Measurements from ENCODE around the gene UMODL1. TPM values are rescaled to one million over a fixed set of nuclear protein-coding genes. Genes with fewer than 3 reads are reported as not detected.

Gene UMODL1
- total and polyA plus RNA-seq, 10 of the 15 experiments (the other 5 are each of a cell fraction or from before 2014, with no cell fraction given) = 0.01 to 0.11 (median 0.03) TPM; not detected in 5

DNA sequence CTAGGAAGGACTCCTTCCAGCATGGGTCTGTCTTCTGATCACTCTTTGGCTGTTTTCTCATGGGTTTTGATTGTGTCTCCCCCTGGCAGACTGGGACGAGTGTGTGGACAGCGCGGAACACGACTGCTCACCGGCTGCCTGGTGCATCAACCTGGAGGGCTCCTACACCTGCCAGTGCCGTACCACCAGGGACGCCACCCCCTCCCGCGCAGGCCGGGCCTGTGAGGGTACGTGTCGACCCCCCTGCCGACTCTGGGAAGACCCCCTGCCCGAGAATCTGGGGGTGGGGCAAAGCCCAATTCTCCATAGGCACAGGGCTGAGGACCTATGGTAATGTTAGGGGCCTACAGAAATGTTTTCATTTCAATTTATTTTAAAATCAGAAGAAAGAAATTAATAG lies 38.4 kb downstream of the UMODL1 start:
- CTCF ChIA-PET = interaction anchor here (0.6 to 2.9 kb wide), 4 partner anchors 8 to 498 kb away, joined by 3 to 39 read pairs (median 8); no protein-coding TSS in a partner anchor

More for the DNA sequence above, 38.4 kb downstream of the UMODL1 start:
- in situ Hi-C loops (cut with MboI) (loop anchor here (10.0 kb wide), 1 partner anchor 65 kb away; no protein-coding TSS in a partner anchor), intact Hi-C loops (cut with micrococcal nuclease; ENCODE audit: unreplicated experiment) (no loop called here)
- H3K9ac ChIP-seq (ENCODE audit: control insufficient read depth, insufficient read depth, low read length) = no peak overlapping the region
- H3K36me3 ChIP-seq (ENCODE audit: control insufficient read depth in 2 of 2, insufficient read depth in 2 of 2, low read length in 1 of 2) = no peaks in the 10 kb centered on the region
- no peak overlapping the region for H2AFZ ChIP-seq (ENCODE audit: control insufficient read depth, low read depth, low read length)
- no peaks in the 10 kb centered on the region for H3K79me2 ChIP-seq (ENCODE audit: control insufficient read depth, insufficient read depth, low read length)
- 67% methylated on average over 14 of the region's 14 CpGs for WGBS (ENCODE audit: insufficient coverage, insufficient replicate concordance, low lambda C conversion rate, missing lambda C conversion rate)
- H4K20me1 ChIP-seq (ENCODE audit: control insufficient read depth, insufficient read depth) = no peaks in the 10 kb centered on the region
- FAIRE-seq (no peak), ATAC-seq (no peak), DNase-seq (ENCODE audit: low read depth, low spot score) (no peak)
- H3K27ac ChIP-seq (ENCODE audit: control insufficient read depth, insufficient read depth) = no peak overlapping the region
- no peak overlapping the region for H3K4me2 ChIP-seq (ENCODE audit: control insufficient read depth, insufficient read depth)
- H3K27me3 ChIP-seq (replicated peaks in 1 of 2; ENCODE audit: control insufficient read depth in 2 of 2, insufficient read depth in 2 of 2, low read length in 1 of 2) = peaks cover 0 to 2% of the 10 kb centered on the region in 2 experiments; a peak in 1 of 4 replicates
- BruUV-seq (replicated peaks) = no TSS peak
- H3K4me3 ChIP-seq = no peak overlapping the region
- RAD21 ChIA-PET (ENCODE audit: unreplicated experiment) = interaction anchor here (2.7 to 3.6 kb wide), 2 partner anchors 8 to 98 kb away, joined by 9 to 30 read pairs; partner anchors contain the start of gene ZBTB21
- no peaks in the 10 kb centered on the region for H3K9me3 ChIP-seq (replicated peaks; ENCODE audit: control insufficient read depth, insufficient read depth, low read length)
- TF ChIP-seq CEBPB (IDR thresholded peaks at IDR 0.05; ENCODE audit: borderline replicate concordance in 1 of 2, low read depth in 2 of 2, low read length in 2 of 2) = no peak
- TF ChIP-seq, protein P1, sequence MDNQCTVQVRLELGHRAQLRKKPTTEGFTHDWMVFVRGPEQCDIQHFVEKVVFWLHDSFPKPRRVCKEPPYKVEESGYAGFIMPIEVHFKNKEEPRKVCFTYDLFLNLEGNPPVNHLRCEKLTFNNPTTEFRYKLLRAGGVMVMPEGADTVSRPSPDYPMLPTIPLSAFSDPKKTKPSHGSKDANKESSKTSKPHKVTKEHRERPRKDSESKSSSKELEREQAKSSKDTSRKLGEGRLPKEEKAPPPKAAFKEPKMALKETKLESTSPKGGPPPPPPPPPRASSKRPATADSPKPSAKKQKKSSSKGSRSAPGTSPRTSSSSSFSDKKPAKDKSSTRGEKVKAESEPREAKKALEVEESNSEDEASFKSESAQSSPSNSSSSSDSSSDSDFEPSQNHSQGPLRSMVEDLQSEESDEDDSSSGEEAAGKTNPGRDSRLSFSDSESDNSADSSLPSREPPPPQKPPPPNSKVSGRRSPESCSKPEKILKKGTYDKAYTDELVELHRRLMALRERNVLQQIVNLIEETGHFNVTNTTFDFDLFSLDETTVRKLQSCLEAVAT (IDR thresholded peaks at IDR 0.05) = no peak
- no peak for TF ChIP-seq PAX5 (IDR thresholded peaks at IDR 0.05; ENCODE audit: borderline replicate concordance, low read depth, low read length)
- TF ChIP-seq MYC (IDR thresholded peaks at IDR 0.05; ENCODE audit: insufficient read depth, insufficient read length, insufficient replicate concordance, low read length, severe bottlenecking) = no peak
- no peak for TF ChIP-seq RCOR1 (conservative IDR thresholded peaks at IDR 0.05; ENCODE audit: low read depth, low read length)
- TF ChIP-seq MEF2A (IDR thresholded peaks at IDR 0.05; ENCODE audit: insufficient read depth, low read depth, low read length) = no peak
- TF ChIP-seq, protein P2, sequence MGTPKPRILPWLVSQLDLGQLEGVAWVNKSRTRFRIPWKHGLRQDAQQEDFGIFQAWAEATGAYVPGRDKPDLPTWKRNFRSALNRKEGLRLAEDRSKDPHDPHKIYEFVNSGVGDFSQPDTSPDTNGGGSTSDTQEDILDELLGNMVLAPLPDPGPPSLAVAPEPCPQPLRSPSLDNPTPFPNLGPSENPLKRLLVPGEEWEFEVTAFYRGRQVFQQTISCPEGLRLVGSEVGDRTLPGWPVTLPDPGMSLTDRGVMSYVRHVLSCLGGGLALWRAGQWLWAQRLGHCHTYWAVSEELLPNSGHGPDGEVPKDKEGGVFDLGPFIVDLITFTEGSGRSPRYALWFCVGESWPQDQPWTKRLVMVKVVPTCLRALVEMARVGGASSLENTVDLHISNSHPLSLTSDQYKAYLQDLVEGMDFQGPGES (IDR thresholded peaks at IDR 0.05) = no peak
- no peak for TF ChIP-seq ZZZ3 (IDR thresholded peaks at IDR 0.05; ENCODE audit: control insufficient read depth, insufficient read length, low read depth)
- no peak for TF ChIP-seq LARP7 (IDR thresholded peaks at IDR 0.05)
- no peak for TF ChIP-seq GABPA (IDR thresholded peaks at IDR 0.05; ENCODE audit: low read depth)
- no peak for TF ChIP-seq MXI1 (IDR thresholded peaks at IDR 0.05; ENCODE audit: low read depth, low read length)
- TF ChIP-seq FOXM1 (IDR thresholded peaks at IDR 0.05; ENCODE audit: low read depth, low read length) = no peak
- no peak for TF ChIP-seq YBX1 (IDR thresholded peaks at IDR 0.05)
- no peak for TF ChIP-seq JUNB (IDR thresholded peaks at IDR 0.05)
- TF ChIP-seq, protein P3, sequence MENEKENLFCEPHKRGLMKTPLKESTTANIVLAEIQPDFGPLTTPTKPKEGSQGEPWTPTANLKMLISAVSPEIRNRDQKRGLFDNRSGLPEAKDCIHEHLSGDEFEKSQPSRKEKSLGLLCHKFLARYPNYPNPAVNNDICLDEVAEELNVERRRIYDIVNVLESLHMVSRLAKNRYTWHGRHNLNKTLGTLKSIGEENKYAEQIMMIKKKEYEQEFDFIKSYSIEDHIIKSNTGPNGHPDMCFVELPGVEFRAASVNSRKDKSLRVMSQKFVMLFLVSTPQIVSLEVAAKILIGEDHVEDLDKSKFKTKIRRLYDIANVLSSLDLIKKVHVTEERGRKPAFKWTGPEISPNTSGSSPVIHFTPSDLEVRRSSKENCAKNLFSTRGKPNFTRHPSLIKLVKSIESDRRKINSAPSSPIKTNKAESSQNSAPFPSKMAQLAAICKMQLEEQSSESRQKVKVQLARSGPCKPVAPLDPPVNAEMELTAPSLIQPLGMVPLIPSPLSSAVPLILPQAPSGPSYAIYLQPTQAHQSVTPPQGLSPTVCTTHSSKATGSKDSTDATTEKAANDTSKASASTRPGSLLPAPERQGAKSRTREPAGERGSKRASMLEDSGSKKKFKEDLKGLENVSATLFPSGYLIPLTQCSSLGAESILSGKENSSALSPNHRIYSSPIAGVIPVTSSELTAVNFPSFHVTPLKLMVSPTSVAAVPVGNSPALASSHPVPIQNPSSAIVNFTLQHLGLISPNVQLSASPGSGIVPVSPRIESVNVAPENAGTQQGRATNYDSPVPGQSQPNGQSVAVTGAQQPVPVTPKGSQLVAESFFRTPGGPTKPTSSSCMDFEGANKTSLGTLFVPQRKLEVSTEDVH (IDR thresholded peaks at IDR 0.05; ENCODE audit: low read depth, partially characterized antibody) = no peak
- no peak for TF ChIP-seq POLR2AphosphoS5 (IDR thresholded peaks at IDR 0.05; ENCODE audit: low read length)
- TF ChIP-seq CREM (IDR thresholded peaks at IDR 0.05; ENCODE audit: low read depth) = no peak
- SMC1A ChIA-PET (ENCODE audit: uncharacterized antibody, unreplicated experiment) = interaction anchor here (1.0 to 2.9 kb wide), 4 partner anchors 23 to 293 kb away, joined by 3 to 17 read pairs (median 13); no protein-coding TSS in a partner anchor
- POLR2A ChIA-PET = interaction anchor here (1.1 kb wide), 1 partner anchor 80 kb away, joined by 12 read pairs; no protein-coding TSS in a partner anchor
- H3K4me1 ChIP-seq (ENCODE audit: control insufficient read depth, insufficient read depth, low read length) = peaks cover 12% of the 10 kb centered on the region

Measured in GM12878 (cell line).